Measurements from ENCODE around the gene PITPNB.

DNA sequence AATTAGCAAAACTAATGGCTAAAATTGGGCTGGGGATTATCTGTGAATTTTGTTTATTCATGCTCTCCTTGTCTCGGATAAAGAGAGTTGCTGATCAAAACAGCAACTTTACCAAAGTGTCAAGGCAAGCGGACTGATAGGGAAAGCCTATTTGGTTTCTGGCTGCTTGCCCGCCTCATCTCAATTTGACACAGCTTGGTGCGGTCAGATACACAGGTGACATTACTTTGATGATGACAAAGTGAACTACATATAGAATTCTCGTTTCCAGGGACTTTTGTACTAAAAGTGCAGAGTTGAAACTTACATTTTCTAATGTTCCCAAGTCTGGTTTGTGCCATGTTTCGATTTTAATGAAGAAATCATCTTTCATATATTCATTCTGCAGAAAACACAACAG lies 22.8 kb downstream of the PITPNB start:
- no peak for TF ChIP-seq NFYC (CRISPR knock-in tag; IDR thresholded peaks at IDR 0.05)
- TF ChIP-seq FOSL1 (CRISPR knock-in tag; IDR thresholded peaks at IDR 0.05; ENCODE audit: borderline replicate concordance), result no peak
- no peak for TF ChIP-seq NFE2L1 (CRISPR knock-in tag; IDR thresholded peaks at IDR 0.05; ENCODE audit: borderline replicate concordance)
